Measurements from ENCODE around the gene VSTM2L. TPM values are rescaled to one million over a fixed set of nuclear protein-coding genes. Genes with fewer than 3 reads are reported as not detected.

The VSTM2L gene
- total and polyA plus RNA-seq, 8 donors: 1.1 to 10.1 (median 2.8) TPM

DNA sequence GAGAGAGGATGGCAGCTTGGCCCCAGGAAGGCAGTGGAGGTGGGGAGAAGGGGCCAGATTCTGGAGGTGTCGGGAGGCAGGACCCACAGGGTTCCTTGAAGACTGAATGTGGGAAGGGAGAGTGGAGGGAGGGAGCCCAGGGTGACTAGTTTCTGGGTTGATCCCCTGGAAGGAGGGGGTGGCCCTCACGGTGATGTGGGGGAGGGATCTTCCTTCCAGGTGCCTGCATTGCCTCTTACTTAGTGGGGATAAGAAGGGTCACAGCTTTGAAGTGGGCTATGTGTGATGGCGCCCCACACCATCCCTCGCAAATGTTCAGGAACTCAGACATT, 26.7 kb downstream of the VSTM2L start:
- H3K27me3 ChIP-seq: no peaks in the 10 kb centered on the region
- H3K4me3 ChIP-seq: no peak overlapping the region
- intact Hi-C loops (cut with DNase I): no loop called here
- FAIRE-seq: no peak
- no peaks in the 10 kb centered on the region for H3K4me1 ChIP-seq
- no peak for ATAC-seq
- WGBS, 2 donors: 45 to 47% methylated on average over 4 of the region's 4 CpGs
- H3K9me3 ChIP-seq: no peaks in the 10 kb centered on the region
- H3K36me3 ChIP-seq: no peaks in the 10 kb centered on the region
- DNase-seq: peak in 1 of 6 donors; percentile 14
- TF ChIP-seq, protein P1, sequence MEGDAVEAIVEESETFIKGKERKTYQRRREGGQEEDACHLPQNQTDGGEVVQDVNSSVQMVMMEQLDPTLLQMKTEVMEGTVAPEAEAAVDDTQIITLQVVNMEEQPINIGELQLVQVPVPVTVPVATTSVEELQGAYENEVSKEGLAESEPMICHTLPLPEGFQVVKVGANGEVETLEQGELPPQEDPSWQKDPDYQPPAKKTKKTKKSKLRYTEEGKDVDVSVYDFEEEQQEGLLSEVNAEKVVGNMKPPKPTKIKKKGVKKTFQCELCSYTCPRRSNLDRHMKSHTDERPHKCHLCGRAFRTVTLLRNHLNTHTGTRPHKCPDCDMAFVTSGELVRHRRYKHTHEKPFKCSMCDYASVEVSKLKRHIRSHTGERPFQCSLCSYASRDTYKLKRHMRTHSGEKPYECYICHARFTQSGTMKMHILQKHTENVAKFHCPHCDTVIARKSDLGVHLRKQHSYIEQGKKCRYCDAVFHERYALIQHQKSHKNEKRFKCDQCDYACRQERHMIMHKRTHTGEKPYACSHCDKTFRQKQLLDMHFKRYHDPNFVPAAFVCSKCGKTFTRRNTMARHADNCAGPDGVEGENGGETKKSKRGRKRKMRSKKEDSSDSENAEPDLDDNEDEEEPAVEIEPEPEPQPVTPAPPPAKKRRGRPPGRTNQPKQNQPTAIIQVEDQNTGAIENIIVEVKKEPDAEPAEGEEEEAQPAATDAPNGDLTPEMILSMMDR (IDR thresholded peaks at IDR 0.05): no peak
- no peak overlapping the region for H3K27ac ChIP-seq

DNA sequence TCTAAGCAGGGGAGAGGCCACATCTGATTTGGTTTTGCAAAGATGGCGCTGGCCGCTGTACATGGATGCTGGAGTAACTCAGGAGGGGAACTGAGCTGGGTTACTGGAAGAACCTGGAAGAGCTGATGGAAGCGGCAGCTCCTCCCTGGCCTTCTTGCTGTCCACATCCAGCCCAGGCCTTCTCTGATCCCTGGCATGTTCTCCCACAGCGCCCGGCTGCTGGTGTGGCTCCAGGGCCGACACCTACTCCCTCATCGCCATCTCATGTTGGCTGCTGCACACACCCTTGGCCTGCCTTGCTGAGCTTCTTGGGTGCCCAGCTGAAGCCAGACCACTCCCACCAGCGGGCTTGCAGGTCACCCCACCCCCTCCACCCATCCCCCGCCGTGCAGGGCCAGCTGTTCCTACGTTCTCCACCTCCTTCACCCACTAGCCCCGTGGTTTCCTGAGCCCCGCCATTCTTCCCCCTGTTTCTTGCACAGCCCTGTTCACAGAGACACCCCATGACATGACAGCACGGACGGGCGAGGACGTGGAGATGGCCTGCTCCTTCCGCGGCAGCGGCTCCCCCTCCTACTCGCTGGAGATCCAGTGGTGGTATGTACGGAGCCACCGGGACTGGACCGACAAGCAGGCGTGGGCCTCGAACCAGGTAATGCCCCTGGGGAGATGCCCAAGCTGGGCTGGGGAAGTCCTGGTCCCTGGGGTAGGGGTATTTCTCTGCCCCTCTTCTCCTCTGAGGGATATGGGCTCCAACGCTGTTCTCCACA, 28.4 kb downstream of the VSTM2L start:
- 73 to 78% methylated on average over 24 to 27 of the region's 27 CpGs for WGBS, 2 donors
- intact Hi-C loops (cut with DNase I): no loop called here
- Histone ChIP-seq H3K27ac (no peak overlapping the region), H3K4me3 (no peak overlapping the region), H3K9me3 (no peaks in the 10 kb centered on the region), H3K27me3 (no peaks in the 10 kb centered on the region), H3K36me3 (no peaks in the 10 kb centered on the region), H3K4me1 (no peaks in the 10 kb centered on the region)
- FAIRE-seq (no peak), ATAC-seq (no peak), DNase-seq (peak in 1 of 6 donors; percentile 44)
- TF ChIP-seq, protein P1 (IDR thresholded peaks at IDR 0.05): no peak

DNA sequence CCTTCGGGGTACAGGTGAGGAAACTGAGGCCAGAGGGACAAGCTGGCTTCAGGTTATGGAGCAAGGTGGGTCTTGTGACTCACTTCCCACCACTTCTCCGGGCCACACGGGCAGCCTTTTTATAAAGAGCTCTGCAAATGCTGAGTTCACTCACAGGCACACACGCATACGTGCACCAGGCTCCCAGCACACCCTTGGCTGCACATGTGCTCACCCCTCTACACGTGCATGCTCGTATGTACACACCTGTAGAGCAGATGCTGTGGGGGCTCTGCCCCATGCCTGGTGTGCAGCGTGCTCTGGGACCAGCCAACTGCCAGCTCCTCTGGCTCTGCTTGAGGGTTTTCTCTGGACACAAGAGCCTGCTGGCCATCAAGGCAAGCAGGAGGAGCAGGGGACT, 29.1 kb downstream of the VSTM2L start:
- Histone ChIP-seq H3K27ac (no peak overlapping the region), H3K36me3 (no peaks in the 10 kb centered on the region), H3K4me3 (no peak overlapping the region), H3K27me3 (no peaks in the 10 kb centered on the region), H3K9me3 (no peaks in the 10 kb centered on the region), H3K4me1 (no peaks in the 10 kb centered on the region)
- ATAC-seq (no peak), FAIRE-seq (no peak), DNase-seq (peak in 1 of 6 donors; percentile 35)
- TF ChIP-seq, protein P1 (IDR thresholded peaks at IDR 0.05): no peak
- intact Hi-C loops (cut with DNase I): no loop called here
- 74 to 79% methylated on average over 8 of the region's 8 CpGs for WGBS, 2 donors

DNA sequence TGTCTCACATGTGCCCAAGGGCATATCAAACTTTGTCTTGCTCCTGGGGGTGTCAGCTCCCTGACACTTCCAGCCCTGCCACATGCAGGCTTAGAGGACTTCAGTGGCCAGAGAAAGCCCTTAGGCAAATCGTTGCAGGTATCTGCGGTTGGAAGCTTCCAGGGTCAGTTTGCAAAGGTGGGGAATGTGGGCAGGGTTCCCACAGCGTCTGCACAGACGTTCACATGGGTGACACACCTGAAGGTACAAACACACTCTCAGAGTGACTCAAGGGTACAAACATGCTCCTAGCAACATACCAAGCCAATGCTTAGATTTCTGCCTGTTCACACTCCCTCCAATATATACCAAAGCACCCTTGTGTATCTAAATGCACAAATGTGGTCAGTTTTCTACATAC, 30.0 kb downstream of the VSTM2L start:
- H3K36me3 ChIP-seq: no peaks in the 10 kb centered on the region
- intact Hi-C loops (cut with DNase I): no loop called here
- H3K4me3 ChIP-seq: no peak overlapping the region
- no peaks in the 10 kb centered on the region for H3K4me1 ChIP-seq
- no peak for FAIRE-seq
- WGBS, 2 donors: 19% methylated on average over 4 of the region's 4 CpGs
- no peaks in the 10 kb centered on the region for H3K9me3 ChIP-seq
- H3K27me3 ChIP-seq: no peaks in the 10 kb centered on the region
- H3K27ac ChIP-seq: no peak overlapping the region
- DNase-seq: no peak
- TF ChIP-seq, protein P1 (IDR thresholded peaks at IDR 0.05): no peak
- no peak for ATAC-seq
